Hippocampal formation (tissue), 2 donors: ENCODE measurements around the gene EFHC1.

Experiments used
- DNase-seq, 2 donors: peaks; one replicate each; lab custom pipeline; 2025; lab: John Stamatoyannopoulos, UW

EFHC1 gene

DNA sequence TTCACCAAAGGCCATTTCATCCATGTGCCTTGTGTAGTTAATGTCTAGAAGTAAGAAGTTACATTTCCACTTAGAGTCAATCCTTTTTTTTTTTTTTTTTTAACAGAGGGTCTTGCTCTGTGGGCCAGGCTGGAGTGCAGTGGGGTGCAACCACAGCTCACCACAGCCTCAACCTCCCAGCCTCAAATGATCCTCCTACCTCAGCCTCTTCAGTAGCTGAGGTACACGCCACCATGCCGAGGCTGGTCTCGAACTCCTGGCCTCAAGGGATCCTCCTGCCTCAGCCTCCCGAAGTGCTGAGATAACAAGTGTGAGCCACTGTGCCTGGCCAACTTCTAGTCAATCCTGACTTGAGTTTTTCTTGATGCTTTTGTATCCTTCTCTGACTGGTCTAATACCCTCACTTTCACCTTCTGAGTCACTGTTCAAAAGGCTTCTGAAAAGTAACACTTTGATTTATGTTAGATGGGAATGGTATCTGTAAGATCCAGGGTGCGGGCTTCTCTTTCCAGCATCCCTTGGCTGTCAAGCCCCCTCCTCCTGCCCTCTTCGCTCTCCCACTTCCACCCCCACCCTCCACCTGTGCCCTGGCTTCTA lies 134.6 kb downstream of the EFHC1 start:
- no peak for DNase-seq

DNA sequence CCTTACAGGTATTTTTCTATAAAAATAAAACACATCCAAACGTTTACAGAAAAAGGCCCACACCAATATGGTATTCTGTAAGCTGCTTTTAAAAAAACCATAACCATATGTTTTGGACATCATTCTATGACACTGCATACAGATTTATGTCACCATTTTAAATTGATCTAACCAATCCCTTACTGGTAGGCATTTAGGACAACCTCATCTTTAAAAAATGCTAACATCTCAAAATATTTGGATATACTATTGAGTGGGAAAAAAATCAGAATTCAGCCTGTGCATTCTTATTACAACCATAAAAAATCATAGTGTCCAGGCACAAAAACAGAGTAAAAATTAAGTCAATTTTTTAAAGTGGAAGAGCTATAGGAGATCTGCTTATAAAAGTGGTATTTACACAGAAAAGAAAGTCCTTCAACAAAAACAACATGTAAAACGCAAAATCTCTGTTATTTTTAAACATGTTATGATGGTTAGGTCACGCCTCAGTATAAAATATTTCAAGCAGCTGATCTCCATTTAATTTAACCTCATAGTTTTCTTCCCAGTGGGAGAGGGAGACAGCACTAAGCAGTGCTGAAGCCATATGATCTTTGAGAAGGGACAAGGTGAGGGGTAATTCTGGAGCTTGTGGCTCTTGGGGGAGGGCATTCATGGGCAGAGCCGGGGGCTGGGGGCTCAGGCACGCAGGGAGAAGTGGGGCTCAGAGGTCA lies 135.5 kb downstream of the EFHC1 start:
- no peak for DNase-seq

DNA sequence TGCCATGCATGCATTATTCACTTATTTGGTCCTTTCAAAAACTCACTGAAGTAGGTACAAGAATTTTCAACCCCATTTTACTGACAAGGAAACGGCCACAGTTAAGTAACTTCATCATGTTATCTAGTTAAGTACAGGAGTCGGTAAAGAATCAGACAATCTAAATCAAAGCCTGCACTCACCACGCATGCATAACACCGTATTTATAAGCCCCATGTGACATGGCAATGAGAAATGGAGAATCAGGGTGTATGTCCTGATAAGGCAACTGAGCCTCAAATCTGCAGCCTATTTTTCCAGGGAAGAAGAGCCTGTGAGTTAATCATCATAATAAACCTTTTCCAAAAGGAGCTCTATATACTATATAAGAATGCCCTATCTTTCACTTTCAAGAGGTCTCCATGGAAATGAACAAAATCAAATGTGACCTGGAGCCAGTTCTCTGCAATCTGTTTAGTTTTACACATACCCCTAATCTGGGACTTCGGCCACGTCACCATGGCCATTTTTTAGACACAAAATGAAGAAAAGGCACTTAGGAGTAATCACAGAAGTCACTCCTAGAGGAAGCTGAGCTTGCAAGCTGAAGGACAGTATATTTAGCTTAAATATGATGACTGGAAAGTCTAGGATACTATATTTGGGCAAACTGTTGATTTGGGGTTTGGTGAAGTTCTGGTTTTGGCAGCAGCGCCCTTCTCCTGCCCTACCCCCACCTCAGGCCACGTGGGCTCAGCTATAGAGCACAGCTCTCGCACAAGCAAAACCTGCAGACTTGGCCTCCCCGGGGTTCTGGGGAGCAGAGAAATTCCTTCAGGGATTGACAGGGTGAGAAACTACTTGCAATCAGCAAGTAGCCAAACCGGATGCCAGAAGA lies 137.5 kb downstream of the EFHC1 start:
- no peak for DNase-seq

DNA sequence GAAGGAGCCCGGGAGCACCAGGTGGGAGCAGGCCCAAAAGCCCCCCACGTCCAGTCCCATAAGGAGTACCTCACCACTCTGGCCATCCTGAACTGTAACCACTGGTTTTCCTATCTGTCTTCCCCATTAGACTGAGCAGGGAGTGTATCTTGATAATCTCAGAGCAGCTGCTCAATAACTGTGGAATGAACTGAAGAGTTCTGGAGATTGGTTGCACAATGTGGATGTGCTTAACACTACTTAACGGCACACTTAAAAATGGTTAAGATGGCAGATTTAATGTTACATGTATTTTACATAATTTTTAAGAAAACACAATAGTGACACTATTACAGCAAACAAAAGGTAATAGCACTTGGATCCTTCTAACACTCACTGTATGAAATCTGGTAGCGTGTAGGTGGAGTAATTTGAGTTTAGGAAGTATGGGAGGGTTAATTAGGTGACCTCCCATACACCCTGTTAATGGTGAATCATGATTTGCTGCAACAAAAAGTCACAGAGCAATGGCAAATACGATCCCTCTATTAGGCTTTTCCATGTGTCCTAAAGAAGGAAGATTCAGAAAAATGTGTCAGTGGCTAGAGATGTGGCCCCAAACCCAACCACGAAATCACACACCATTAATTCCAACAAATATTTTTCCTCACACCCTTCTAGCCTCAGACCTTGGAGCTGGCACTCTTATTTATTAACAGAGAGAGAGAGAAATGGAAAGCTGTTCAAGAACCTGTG lies 138.3 kb downstream of the EFHC1 start:
- DNase-seq, result no peak

- no peak for DNase-seq
These were observed 140.3 kb downstream of the EFHC1 start for GRCh38 chr6:52560462-52560861.

DNA sequence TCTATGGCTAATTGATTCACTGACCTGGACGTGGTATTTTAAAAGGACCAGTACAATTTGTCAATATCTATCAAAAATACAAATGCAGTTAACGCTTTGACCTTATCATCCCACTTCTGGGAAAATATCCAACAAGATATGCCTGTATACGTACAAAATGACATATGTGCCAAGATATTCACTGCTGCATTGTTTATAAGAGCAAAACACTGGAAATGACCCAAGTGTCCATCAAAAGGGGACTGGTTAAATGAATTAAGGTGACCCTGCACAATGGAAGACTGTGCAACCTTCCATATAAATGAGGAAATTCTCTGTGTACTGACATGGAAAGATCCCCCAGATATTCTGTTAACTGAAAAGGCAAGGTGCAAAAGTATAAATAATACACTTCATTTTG lies 142.8 kb downstream of the EFHC1 start:
- DNase-seq, result no peak

- DNase-seq, result no peak
These were observed 144.7 kb downstream of the EFHC1 start for GRCh38 chr6:52564856-52565255.

- DNase-seq, result no peak
These were observed 146.1 kb downstream of the EFHC1 start for GRCh38 chr6:52566201-52566600.

DNA sequence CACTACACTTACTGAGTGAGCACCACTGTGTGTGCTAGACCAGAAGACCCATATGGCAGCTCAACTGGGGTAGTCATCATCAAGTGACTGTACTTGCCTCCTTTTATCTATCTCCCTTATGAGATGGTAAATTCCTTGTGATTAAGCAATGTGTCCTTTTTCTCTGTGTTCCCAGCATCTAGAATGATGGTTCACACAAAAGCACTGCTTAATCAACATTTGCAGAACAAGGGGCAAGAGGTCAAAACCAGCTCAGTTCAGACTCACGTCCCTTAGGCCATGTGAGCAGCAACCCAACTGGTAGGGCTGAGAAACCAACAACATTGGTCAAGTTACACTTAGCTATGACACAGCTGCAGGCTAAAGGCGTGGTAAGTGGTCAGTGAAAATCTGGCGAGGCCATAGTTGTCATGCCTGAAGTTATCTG lies 146.7 kb downstream of the EFHC1 start:
- DNase-seq, result no peak

GRCh38 chr6:52568320-52568719 lies 148.2 kb downstream of the EFHC1 start:
- DNase-seq, result no peak

- DNase-seq, result no peak
These were observed 150.2 kb downstream of the EFHC1 start for GRCh38 chr6:52570291-52570700.

GRCh38 chr6:52571099-52571755 lies 151.1 kb downstream of the EFHC1 start:
- no peak for DNase-seq

DNA sequence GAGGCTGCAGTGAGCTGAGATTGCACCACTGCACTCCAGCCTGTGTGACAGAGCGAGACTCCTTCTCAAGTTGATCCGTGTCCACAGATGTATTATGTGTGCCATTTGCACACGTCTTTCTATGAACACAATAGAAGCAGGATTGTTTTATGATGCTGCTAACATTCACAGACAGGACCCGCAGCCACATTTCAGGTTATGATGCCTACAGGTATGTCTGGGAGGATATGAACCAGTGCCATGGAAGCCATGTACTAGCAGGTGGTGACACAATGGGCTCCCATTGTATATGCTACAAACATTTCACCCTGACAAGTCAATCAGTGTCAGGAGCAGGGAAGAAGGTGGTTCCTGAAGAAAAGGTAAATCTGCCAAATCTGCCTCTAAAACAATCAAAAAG lies 152.4 kb downstream of the EFHC1 start:
- DNase-seq, result no peak

- DNase-seq, result no peak
These were observed 153.2 kb downstream of the EFHC1 start for GRCh38 chr6:52573295-52573694.
